Esophagus muscularis mucosa (tissue), 4 donors: ENCODE measurements around the gene DLK2. TPM values are rescaled to one million over a fixed set of nuclear protein-coding genes. Genes with fewer than 3 reads are reported as not detected.

Experiments used
- DNase-seq: peaks from one replicate; pipeline ENCODE4 v3.0.0-alpha.2; 2017; ENCODE audit errors: extremely low spot score
- H3K27ac ChIP-seq, 4 donors: fragments of 200-600 bp; sonication (generic); replicated peaks in 1 of 4; 1 replicate in 3 of 4; 2 replicates in 1 of 4; pipeline ENCODE4 v1.5.1; 2016 to 2019; ENCODE audit warnings: mild to moderate bottlenecking in 1 of 4
- H3K27me3 ChIP-seq, 4 donors: fragments of 200-600 bp; sonication (generic); one replicate each; pipeline versions ENCODE4 v1.5.1 to v1.6.0; 2016 to 2019
- H3K36me3 ChIP-seq, 4 donors: fragments of 200-600 bp; sonication (generic); one replicate each; pipeline ENCODE4 v1.5.1; 2016 to 2019
- H3K4me1 ChIP-seq, 4 donors: fragments of 200-600 bp; sonication (generic); one replicate each; pipeline ENCODE4 v1.5.1; 2016 to 2019
- H3K4me3 ChIP-seq, 4 donors: fragments of 200-600 bp; sonication (generic); 1 replicate in 2 of 4; 2 replicates in 2 of 4; pipeline ENCODE4 v1.5.1; 2016 to 2019; ENCODE audit warnings: mild to moderate bottlenecking in 4 of 4, moderate library complexity in 1 of 4
- H3K9me3 ChIP-seq, 4 donors: fragments of 200-600 bp; sonication (generic); 1 replicate in 3 of 4; 2 replicates in 1 of 4; pipeline ENCODE4 v1.5.1; 2016 to 2019
- EP300 ChIP-seq: sonication (generic); formaldehyde crosslinking; IDR thresholded peaks from one replicate; pipeline ENCODE4 v1.6.1; 2017; ENCODE audit warnings: antibody characterized with exemption
- POLR2A ChIP-seq: fragments of 450-650 bp; IDR thresholded peaks from one replicate; pipeline ENCODE4 v1.6.1; 2017; ENCODE audit warnings: antibody characterized with exemption, moderate library complexity, mild to moderate bottlenecking, low read depth
- POLR2AphosphoS5 ChIP-seq, 2 donors: sonication (generic); formaldehyde crosslinking; IDR thresholded peaks; one replicate each; pipeline ENCODE4 v1.6.1; 2017; ENCODE audit warnings: antibody characterized with exemption in 2 of 2
- WGBS: methylation state at CpG from one replicate; pipeline ENCODE4 v1.1.5; 2018; 5-methylcytosine and 5-hydroxymethylcytosine counted together
- intact Hi-C: fragments of 100-400 bp; cut with DNase I; formaldehyde crosslinking; loops from one replicate; pipeline ENCODE4 v1.15.1; 2023
- total RNA-seq, 4 donors: library from RNA; depleted of rRNA; stranded (reverse); fragments of >200 nt; gene quantifications; one replicate each; pipeline versions ENCODE4 v1.1.0 to v1.2.1, GENCODE V29; 2016
- TF ChIP-seq, protein P1 (sequence below), 3 experiments: fragments of 200-600 bp in 2 of 3; fragments of 450-650 bp in 1 of 3; sonication (generic) in 2 of 3; IDR thresholded peaks; one replicate each; pipeline ENCODE4 v1.5.1; 2017 to 2019; ENCODE audit warnings: antibody characterized with exemption in 3 of 3, mild to moderate bottlenecking in 2 of 3, moderate library complexity in 1 of 3

The DLK2 gene
- total RNA-seq, 4 donors from 2014 or later = 0.32 to 0.33 TPM; not detected in 2

GRCh38 chr6:43457643-43458042 lies 2.3 kb upstream of the DLK2 start:
- no peak for TF ChIP-seq POLR2A
- TF ChIP-seq EP300 = no peak
- no peak for TF ChIP-seq POLR2AphosphoS5 (IDR thresholded peaks at IDR 0.05)
- TF ChIP-seq, protein P1, sequence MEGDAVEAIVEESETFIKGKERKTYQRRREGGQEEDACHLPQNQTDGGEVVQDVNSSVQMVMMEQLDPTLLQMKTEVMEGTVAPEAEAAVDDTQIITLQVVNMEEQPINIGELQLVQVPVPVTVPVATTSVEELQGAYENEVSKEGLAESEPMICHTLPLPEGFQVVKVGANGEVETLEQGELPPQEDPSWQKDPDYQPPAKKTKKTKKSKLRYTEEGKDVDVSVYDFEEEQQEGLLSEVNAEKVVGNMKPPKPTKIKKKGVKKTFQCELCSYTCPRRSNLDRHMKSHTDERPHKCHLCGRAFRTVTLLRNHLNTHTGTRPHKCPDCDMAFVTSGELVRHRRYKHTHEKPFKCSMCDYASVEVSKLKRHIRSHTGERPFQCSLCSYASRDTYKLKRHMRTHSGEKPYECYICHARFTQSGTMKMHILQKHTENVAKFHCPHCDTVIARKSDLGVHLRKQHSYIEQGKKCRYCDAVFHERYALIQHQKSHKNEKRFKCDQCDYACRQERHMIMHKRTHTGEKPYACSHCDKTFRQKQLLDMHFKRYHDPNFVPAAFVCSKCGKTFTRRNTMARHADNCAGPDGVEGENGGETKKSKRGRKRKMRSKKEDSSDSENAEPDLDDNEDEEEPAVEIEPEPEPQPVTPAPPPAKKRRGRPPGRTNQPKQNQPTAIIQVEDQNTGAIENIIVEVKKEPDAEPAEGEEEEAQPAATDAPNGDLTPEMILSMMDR (IDR thresholded peaks at IDR 0.05) = no peak
- peaks cover 0 to 77% (median 20%) of the 10 kb centered on the region in 4 donors for H3K27me3 ChIP-seq
- peaks cover 0 to 8% (median 3%) of the 10 kb centered on the region in 4 donors for H3K36me3 ChIP-seq
- peaks cover 3 to 22% (median 20%) of the 10 kb centered on the region in 4 donors for H3K4me1 ChIP-seq
- WGBS = 58% methylated on average over 9 of the region's 9 CpGs
- no peak overlapping the region for H3K4me3 ChIP-seq
- DNase-seq = no peak
- no peaks in the 10 kb centered on the region for H3K9me3 ChIP-seq
- no peak overlapping the region for H3K27ac ChIP-seq
- intact Hi-C loops = loop anchor here (5.0 kb wide), 1 partner anchor 40 kb away; no protein-coding TSS in a partner anchor

- peaks cover 3 to 22% (median 20%) of the 10 kb centered on the region in 4 donors for H3K4me1 ChIP-seq
- peak overlapping the region; percentile 54 to 64 (median 58) for H3K4me3 ChIP-seq
- DNase-seq = no peak
- WGBS = under 1% methylated on average over 61 of the region's 97 CpGs
- intact Hi-C loops = loop anchor here (2.0 to 5.0 kb wide), 2 partner anchors 42 to 52 kb away; no protein-coding TSS in a partner anchor
- H3K36me3 ChIP-seq = peaks cover 17 to 32% (median 29%) of the 10 kb centered on the region in 4 donors
- no peak for TF ChIP-seq POLR2A
- TF ChIP-seq, protein P1 (IDR thresholded peaks at IDR 0.05) = no peak
- no peak for TF ChIP-seq POLR2AphosphoS5 (IDR thresholded peaks at IDR 0.05)
- no peak for TF ChIP-seq EP300
- no peaks in the 10 kb centered on the region for H3K9me3 ChIP-seq
- H3K27ac ChIP-seq = no peak overlapping the region
- H3K27me3 ChIP-seq = peaks cover 0 to 54% (median 20%) of the 10 kb centered on the region in 4 donors
These were observed 435 bp downstream of the DLK2 start for GRCh38 chr6:43454696-43455530.

GRCh38 chr6:43454290-43454695 lies 1.1 kb downstream of the DLK2 start:
- TF ChIP-seq POLR2AphosphoS5 (IDR thresholded peaks at IDR 0.05) (peak in 1 of 2 donors; percentile 47), POLR2A (no peak)
- TF ChIP-seq, protein P1 (IDR thresholded peaks at IDR 0.05) = peak in 2 of 3 experiments; percentile 93 to 95
- H3K36me3 ChIP-seq = peaks cover 23 to 39% (median 35%) of the 10 kb centered on the region in 4 donors
- peak; percentile 95 for DNase-seq
- no peaks in the 10 kb centered on the region for H3K9me3 ChIP-seq
- H3K4me1 ChIP-seq = peaks cover 3 to 22% (median 20%) of the 10 kb centered on the region in 4 donors
- intact Hi-C loops = loop anchor here (2.0 kb wide), 1 partner anchor 53 kb away; no protein-coding TSS in a partner anchor
- 25% methylated on average over 10 of the region's 17 CpGs for WGBS
- H3K4me3 ChIP-seq = peak overlapping the region; percentile 54 to 64 (median 58)
- H3K27ac ChIP-seq = no peak overlapping the region
- peaks cover 0 to 50% (median 20%) of the 10 kb centered on the region in 4 donors for H3K27me3 ChIP-seq

DNA sequence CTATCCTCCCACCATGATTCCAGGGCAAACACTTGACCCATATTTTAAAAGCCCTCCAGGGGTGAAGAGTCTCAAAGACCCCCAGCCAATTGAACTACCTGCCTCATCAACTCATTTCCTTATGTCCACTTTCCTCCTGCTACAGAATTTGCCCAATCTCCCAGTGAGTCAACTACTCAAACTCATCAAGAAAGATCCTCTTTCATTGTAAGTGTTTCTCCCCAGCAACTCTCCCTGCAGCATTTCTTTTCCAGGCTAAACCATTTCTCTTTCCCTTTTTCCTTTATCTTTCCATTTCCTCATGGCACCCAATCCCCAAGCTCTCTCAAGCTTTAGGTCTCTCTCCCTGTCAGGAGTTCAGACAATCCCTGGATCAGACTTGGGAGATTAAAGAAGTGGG lies 1.5 kb downstream of the DLK2 start:
- H3K27me3 ChIP-seq = peaks cover 0 to 46% (median 20%) of the 10 kb centered on the region in 4 donors
- TF ChIP-seq, protein P1 (IDR thresholded peaks at IDR 0.05) = no peak
- TF ChIP-seq EP300 = no peak

More for the DNA sequence above, 1.5 kb downstream of the DLK2 start:
- peaks cover 26 to 43% (median 40%) of the 10 kb centered on the region in 4 donors for H3K36me3 ChIP-seq
- H3K4me3 ChIP-seq = no peak overlapping the region
- peaks cover 3 to 22% (median 20%) of the 10 kb centered on the region in 4 donors for H3K4me1 ChIP-seq
- H3K9me3 ChIP-seq = no peaks in the 10 kb centered on the region
- intact Hi-C loops = loop anchor here (2.0 kb wide), 1 partner anchor 53 kb away; no protein-coding TSS in a partner anchor
- H3K27ac ChIP-seq = no peak overlapping the region
- no peak for DNase-seq
